Effector memory CD8-positive, alpha-beta T cell (primary cell): Measurements from ENCODE around the gene CACNA2D2.

Experiments used
- ATAC-seq: fragments of 150-1000 bp; cut with Tn5 transposase; replicated peaks from 2 replicates; pipeline ENCODE4 v1.10.0; 2021; ENCODE audit warnings: mild to moderate bottlenecking, moderate library complexity
- DNase-seq, 3 experiments: peaks; one replicate each; pipeline ENCODE4 v3.0.0; 2021
- H3K27ac Mint-ChIP-seq, 2 donors: one replicate each; pipeline ENCODE4 v1.8.0; 2022; ENCODE audit warnings: mild to moderate bottlenecking in 2 of 2, mixed read lengths in 2 of 2, moderate library complexity in 2 of 2
- H3K27me3 Mint-ChIP-seq, 2 donors: one replicate each; pipeline ENCODE4 v1.8.0; 2022; ENCODE audit warnings: mixed read lengths in 2 of 2
- H3K36me3 Mint-ChIP-seq: one replicate; pipeline ENCODE4 v1.8.0; 2022; ENCODE audit warnings: mild to moderate bottlenecking, moderate library complexity, mixed read lengths; ENCODE audit not compliant: insufficient read depth
- H3K4me1 Mint-ChIP-seq, 2 donors: one replicate each; pipeline ENCODE4 v1.8.0; 2022; ENCODE audit warnings: low read depth in 2 of 2, mixed read lengths in 2 of 2
- H3K4me3 Mint-ChIP-seq, 2 donors: one replicate each; pipeline ENCODE4 v1.8.0; 2022; ENCODE audit warnings: mild to moderate bottlenecking in 2 of 2, mixed read lengths in 2 of 2, moderate library complexity in 2 of 2
- H3K9me3 Mint-ChIP-seq, 2 donors: one replicate each; pipeline ENCODE4 v1.8.0; 2022; ENCODE audit warnings: mixed read lengths in 2 of 2

Gene CACNA2D2

DNA sequence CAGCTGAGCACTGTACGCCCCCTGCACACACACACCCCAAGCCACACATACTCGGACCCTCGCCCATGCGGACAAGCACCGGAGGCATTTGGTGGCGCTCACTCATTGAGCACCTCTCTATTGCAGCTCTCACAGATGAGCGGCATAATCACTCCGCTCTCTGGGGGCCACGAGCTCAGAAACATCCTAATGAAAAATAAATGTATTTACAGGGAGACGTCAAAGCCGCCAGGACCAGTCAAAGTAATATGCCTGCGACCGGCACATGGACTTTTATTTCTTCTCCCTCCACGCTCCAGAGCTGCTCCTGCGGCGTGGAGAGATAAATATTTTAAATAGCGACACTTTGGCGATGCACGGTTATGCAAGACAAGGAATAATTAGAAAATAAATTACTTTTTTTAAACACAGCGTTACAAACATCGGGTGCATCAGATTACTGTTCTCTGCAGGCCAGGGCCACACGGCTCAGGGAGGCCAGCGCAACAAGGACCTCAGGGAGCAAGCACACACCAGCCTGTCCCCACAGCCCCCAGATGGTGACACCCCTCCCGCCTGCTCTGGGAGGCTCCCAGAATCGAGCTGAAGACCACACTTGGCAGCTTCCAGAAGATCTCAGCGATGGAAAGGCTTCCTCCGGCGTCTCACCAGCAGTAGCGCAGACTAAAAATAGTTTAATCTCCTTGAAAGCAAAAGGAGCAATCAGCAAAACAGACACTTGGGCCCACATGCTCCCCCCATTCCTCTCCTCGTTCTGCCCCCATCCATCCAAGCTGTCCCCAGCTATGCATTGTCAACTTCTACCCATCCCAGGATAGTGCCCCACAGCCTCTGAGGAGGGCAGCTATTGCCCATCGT, 48.0 kb downstream of the CACNA2D2 start:
- no peak overlapping the region for H3K4me3 Mint-ChIP-seq
- peak overlapping the region in 1 of 2 donors; percentile 38 for H3K27ac Mint-ChIP-seq
- H3K4me1 Mint-ChIP-seq = peaks cover 23 to 27% of the 10 kb centered on the region in 2 donors
- no peaks in the 10 kb centered on the region for H3K9me3 Mint-ChIP-seq
- peaks cover 17% of the 10 kb centered on the region for H3K36me3 Mint-ChIP-seq
- DNase-seq (no peak), ATAC-seq (no peak)
- no peaks in the 10 kb centered on the region for H3K27me3 Mint-ChIP-seq

DNA sequence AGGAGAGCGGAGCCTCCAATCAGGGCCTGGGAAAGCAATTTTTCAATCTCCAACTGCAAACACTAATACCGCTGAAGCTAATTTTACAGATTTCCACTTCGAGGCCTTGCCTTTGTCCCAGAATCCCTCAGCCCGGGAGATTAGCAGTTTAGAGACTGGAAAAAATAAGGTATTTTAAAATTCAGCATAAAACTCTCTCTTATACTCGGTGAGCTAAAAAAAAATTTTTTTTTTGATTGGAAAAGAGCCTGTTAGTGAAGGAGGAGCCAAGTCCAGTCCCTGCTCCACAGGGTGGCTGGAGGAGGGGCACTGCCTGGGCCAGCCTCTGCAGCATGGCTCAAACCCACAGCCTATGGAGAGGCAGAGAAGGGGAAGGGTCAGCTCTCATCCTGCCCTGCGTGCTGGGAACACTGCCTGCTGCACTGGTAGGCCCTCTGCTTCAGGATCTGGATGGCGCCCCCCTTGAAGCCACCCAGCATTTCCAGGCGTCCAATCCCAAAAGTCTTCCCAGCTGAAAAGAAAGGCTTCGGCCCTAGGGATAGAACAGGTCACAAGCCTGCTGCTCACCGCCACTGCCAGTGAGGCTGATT, 48.9 kb downstream of the CACNA2D2 start:
- no peaks in the 10 kb centered on the region for H3K9me3 Mint-ChIP-seq
- peaks cover 26 to 30% of the 10 kb centered on the region in 2 donors for H3K4me1 Mint-ChIP-seq
- H3K4me3 Mint-ChIP-seq = no peak overlapping the region
- no peaks in the 10 kb centered on the region for H3K27me3 Mint-ChIP-seq
- DNase-seq (no peak), ATAC-seq (no peak)
- H3K27ac Mint-ChIP-seq = peak overlapping the region in 1 of 2 donors; percentile 38
- peaks cover 18% of the 10 kb centered on the region for H3K36me3 Mint-ChIP-seq

DNA sequence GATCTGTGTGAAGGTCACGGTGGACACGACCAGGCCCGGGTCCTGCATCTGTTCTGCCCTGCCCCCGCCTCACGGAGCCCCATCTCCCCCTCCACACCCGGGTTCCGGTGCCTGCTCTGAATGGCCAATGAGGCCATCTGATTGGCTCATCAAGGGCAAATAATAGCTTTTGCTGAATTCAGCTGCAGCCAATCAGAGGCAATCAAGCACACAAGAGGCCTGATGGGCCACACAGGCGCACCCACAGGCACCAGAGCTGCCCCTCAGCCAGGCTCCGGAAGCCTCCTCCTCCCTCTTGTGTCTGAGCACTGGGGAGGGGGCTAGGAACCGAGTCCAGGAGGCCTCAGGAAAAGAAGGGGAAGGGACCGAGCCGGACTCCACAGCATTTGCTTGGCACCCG, 49.5 kb downstream of the CACNA2D2 start:
- Mint-ChIP-seq H3K4me3 (no peak overlapping the region), H3K36me3 (peaks cover 17% of the 10 kb centered on the region), H3K4me1 (peaks cover 26 to 37% of the 10 kb centered on the region in 2 donors), H3K27ac (no peak overlapping the region), H3K27me3 (no peaks in the 10 kb centered on the region), H3K9me3 (no peaks in the 10 kb centered on the region)
- no peak for ATAC-seq
- no peak for DNase-seq

DNA sequence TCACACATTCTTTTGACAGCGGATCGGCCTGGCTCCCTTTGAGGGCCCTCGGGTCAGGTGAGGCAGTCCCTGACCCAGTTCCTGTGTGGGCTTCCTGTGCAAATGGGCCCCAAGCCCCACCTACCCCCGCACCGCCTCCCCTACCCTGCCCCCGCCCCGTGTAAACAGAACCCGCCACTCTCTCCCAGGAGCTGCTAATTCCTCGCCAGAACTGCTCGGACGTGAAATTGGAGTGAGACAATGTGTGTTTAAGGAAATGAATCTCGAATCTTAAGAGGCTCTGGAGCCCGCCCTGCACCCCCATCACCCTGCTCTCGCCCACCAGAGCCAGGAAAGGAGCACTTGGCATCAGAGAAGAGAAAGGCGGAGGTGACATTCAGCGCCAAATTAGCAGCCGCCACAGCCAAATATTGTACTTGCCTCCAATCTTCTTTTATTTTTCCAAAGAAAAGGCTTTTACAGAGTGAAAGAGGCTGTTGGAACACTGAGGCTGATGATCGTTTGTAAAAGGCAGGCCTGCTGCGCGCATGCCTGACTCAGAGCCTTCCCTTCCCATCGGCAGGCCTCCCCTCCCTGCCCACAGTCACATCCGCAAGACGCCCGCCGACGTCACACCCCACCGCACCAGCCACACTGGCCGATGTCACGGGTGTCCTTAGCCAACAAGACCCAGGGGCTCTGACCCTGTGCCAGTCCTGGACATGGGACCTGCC, 53.1 kb downstream of the CACNA2D2 start:
- H3K4me1 Mint-ChIP-seq = peaks cover 24 to 53% of the 10 kb centered on the region in 2 donors
- peak overlapping the region; percentile 89 to 93 for H3K27ac Mint-ChIP-seq

DNA sequence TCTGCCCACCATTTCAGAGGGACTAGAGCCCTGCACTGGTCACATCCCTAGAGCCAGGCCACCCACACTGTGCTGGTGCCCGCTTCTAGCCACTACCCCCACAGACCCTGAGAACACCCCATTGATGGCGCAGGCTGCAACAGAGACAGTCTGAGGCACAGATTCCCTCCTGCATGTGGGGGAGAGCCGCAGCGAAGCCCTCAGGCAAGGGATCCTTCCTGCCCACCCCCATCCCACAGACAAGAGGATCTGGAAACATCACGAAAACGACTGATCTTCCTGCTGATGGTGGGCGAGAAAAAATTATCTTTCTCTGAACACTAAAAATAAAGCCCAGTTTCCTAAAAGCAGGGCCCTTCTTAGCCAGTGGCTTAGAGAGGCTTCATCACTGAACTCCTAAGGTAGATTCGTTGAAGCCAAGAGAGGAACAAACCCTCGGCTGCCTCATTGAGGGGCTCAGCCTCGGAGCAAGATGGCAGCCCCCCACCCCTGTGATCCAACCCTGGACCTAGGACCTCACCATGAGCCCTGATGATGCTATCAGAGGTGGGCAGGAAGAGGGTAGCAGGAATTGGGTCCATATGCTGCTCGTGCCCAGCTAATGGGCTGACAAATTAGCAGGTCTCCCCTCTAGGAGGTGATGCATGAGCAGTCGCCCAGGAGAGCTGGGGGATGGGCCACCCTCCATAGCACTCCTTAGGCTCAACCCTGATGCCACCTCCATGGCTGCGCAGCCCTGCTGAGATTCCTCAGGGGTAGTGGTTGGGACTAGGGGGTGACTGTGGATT, 54.5 kb downstream of the CACNA2D2 start:
- Mint-ChIP-seq H3K4me3 (peak overlapping the region in 1 of 2 donors; percentile 82), H3K36me3 (peaks cover 16% of the 10 kb centered on the region), H3K9me3 (no peaks in the 10 kb centered on the region), H3K4me1 (peaks cover 24 to 61% of the 10 kb centered on the region in 2 donors), H3K27ac (peak overlapping the region; percentile 89 to 93), H3K27me3 (no peaks in the 10 kb centered on the region)
- ATAC-seq (no peak), DNase-seq (no peak)

More for the DNA sequence above, 53.1 kb downstream of the CACNA2D2 start:
- Mint-ChIP-seq H3K36me3 (peaks cover 16% of the 10 kb centered on the region), H3K9me3 (no peaks in the 10 kb centered on the region), H3K27me3 (no peaks in the 10 kb centered on the region), H3K4me3 (peak overlapping the region; percentile 73 to 82)
- ATAC-seq (peak; percentile 84), DNase-seq (peak; percentile 55 to 76 (median 75))

DNA sequence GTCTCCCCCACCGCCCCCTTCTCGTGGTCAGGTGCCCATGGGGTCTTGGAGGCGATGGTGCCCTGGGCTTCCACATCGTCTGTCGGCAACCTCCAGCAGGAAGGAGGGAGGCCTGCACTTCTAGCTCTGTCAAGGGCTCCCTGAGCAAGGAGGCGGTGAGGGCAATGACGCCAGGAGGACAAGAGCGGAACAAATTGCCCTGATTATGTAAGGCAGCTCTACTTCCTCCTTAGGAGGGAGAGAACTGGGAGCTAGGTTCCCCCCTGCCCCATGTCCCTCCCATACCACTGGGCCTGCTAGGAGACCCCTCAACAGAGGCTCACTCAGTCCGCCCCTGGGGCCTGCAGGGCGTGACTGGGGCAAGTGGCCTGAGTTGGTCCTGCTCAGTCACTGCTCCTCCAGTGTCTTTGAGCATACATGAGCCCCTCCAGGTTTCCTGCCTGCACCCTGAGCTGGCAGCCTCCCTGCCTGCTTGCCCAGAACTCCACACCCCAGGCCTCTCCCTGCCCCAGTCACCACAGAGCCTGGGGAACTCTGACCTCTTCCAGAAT, 56.1 kb downstream of the CACNA2D2 start:
- Mint-ChIP-seq H3K4me1 (peaks cover 20 to 51% of the 10 kb centered on the region in 2 donors), H3K4me3 (no peak overlapping the region), H3K27ac (peak overlapping the region; percentile 83 to 85), H3K27me3 (no peaks in the 10 kb centered on the region), H3K36me3 (peaks cover 13% of the 10 kb centered on the region), H3K9me3 (no peaks in the 10 kb centered on the region)
- no peak for DNase-seq
- ATAC-seq = no peak

DNA sequence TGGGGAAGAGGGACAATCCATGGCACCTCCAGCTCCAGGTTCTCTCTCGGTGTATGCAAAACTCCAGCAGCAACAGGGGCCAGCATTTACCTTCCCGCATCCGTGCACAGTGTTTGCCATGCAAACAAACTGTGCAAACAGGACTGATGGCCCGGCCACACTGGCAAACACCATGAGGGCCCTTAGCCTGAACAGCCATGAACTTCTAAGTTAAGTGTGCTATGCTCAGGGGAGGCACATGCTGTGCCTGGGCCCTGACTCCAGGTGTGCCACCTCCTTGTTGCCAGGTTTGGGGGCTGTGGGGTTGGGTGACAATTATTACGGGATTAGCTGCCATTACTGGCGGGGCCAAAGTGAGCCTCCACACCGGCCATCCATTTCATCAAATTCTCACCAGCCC, 57.5 kb downstream of the CACNA2D2 start:
- H3K4me3 Mint-ChIP-seq = no peak overlapping the region
- peaks cover 7% of the 10 kb centered on the region for H3K36me3 Mint-ChIP-seq
- H3K27ac Mint-ChIP-seq = peak overlapping the region in 1 of 2 donors; percentile 29
- peaks cover 14 to 42% of the 10 kb centered on the region in 2 donors for H3K4me1 Mint-ChIP-seq
- no peaks in the 10 kb centered on the region for H3K9me3 Mint-ChIP-seq
- ATAC-seq = no peak
- no peak for DNase-seq
- no peaks in the 10 kb centered on the region for H3K27me3 Mint-ChIP-seq

DNA sequence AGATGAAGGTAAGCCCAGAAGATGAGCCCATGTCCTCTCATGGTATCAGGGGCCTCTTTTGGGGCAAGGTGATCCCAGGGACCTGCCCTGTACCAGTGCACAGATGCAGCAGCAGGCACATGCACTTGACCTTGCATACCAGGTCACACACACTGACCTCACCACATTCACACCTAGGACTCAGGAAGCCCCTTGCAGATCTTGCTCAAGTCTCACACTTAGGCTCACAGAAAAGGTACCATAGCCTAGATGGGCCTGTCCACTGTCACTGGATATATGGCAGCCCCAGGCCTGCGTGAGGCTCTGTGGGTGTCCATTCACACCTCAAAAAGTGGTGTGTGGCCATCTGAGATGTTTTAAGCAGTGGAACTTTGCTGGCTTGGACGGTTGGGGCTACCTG, 58.7 kb downstream of the CACNA2D2 start:
- Mint-ChIP-seq H3K4me3 (no peak overlapping the region), H3K36me3 (peaks cover 3% of the 10 kb centered on the region), H3K9me3 (no peaks in the 10 kb centered on the region), H3K4me1 (peaks cover 9 to 38% of the 10 kb centered on the region in 2 donors), H3K27me3 (no peaks in the 10 kb centered on the region), H3K27ac (peak overlapping the region in 1 of 2 donors; percentile 10)
- DNase-seq (no peak), ATAC-seq (peak; percentile 29)

DNA sequence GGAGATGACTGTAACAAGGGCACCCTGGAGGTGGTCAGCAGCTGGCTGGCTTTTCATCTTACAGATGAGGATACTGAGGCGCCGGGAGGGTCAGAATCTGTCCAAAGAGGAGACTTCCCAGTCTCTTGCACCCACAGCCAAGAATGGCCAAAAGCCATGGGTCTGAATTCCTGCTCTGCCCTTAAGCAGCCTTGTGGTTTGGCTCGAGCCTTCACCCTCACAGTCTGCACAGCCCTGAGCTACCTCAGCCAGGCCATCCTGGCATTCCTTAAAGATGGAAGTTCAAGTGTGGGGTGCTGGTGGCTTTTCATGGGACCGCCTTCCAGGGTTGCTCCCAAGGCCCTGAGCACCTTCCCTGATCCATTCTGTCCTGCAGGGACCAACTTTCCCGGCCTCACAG, 59.2 kb downstream of the CACNA2D2 start:
- peaks cover 9 to 33% of the 10 kb centered on the region in 2 donors for H3K4me1 Mint-ChIP-seq
- no peaks in the 10 kb centered on the region for H3K9me3 Mint-ChIP-seq
- H3K4me3 Mint-ChIP-seq = no peak overlapping the region
- DNase-seq = no peak
- no peak for ATAC-seq
- peak overlapping the region in 1 of 2 donors; percentile 10 for H3K27ac Mint-ChIP-seq
- peaks cover 3% of the 10 kb centered on the region for H3K36me3 Mint-ChIP-seq
- H3K27me3 Mint-ChIP-seq = no peaks in the 10 kb centered on the region

DNA sequence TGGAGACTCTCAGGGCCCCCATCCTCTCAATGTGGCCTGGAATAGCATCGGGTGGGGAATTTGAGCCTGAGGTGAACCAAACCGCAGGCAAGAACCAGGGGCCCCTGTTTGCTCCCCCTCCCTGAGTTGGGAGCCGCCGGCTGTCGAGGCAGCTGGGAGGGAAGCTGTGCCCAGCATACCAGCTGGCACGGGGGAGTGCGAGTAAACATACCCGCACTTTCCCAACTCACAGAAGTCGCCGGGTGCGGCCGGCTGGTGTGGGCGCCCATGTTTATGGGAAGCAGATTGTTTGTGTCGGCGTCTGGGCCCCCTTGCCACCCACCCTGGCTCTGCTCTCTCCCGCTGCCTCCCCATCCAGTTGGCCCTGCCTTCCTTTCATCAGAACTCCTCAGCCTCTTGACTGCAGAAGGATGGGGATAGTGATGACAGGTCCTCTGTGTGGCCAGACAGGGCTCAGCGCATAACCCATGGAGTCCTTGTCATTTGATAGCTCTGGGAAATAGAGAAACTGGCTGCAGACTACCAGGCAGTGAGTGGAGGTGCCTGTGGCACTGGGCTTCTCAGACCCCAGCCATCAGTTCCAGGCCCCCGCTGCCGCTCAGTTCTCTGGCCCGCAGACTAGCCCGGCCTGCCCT, 60.4 kb downstream of the CACNA2D2 start:
- ATAC-seq (no peak), DNase-seq (no peak)
- no peaks in the 10 kb centered on the region for H3K27me3 Mint-ChIP-seq
- peaks cover 12 to 33% of the 10 kb centered on the region in 2 donors for H3K4me1 Mint-ChIP-seq
- no peaks in the 10 kb centered on the region for H3K9me3 Mint-ChIP-seq
- H3K36me3 Mint-ChIP-seq = peaks cover 3% of the 10 kb centered on the region
- peak overlapping the region in 1 of 2 donors; percentile 10 for H3K27ac Mint-ChIP-seq
- H3K4me3 Mint-ChIP-seq = no peak overlapping the region

DNA sequence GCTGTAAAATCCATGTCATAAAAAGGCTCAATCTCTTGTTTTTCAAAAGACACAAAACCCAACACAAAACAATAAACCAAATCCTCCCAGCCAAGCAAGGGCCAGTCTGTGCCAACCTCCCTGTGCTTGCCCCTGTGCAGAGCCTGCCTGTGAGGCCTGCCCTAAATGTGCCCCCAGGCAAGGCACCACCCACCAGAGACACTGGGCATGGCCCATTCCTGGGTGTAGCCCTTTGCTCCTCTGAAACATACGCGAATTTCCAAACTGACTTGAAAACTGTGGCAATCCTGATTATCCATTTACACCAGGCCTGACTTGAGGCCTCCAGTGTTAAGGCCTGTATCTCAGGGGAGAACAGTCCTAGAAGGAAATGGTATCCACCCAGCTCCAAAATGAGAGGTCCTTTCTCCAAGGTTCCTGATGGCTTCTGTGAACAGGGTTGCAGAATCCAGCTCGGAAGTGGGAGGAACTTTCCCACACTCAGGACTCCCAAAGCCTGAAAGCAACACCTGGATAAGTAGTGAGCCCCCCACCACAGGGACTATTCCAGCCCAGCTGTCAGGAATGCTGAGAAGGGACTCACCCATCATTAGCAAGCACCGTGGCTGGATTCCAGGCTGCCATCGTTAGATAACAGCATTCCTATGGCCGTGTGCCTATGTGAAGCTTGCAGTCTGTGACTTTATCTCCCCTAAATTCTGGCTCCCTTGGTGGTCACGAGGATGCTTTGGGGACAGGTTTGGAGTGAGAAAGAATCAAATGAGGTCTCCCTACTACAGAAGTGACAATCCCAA, 61.8 kb downstream of the CACNA2D2 start:
- H3K27me3 Mint-ChIP-seq = no peaks in the 10 kb centered on the region
- DNase-seq = no peak
- no peaks in the 10 kb centered on the region for H3K9me3 Mint-ChIP-seq
- no peak for ATAC-seq
- peak overlapping the region in 1 of 2 donors; percentile 24 for H3K27ac Mint-ChIP-seq
- no peak overlapping the region for H3K4me3 Mint-ChIP-seq
- H3K4me1 Mint-ChIP-seq = peaks cover 15 to 32% of the 10 kb centered on the region in 2 donors
- H3K36me3 Mint-ChIP-seq = peaks cover 3% of the 10 kb centered on the region
